GM12878 (cell line): Measurements from ENCODE around the gene FAM163B. TPM values are rescaled to one million over a fixed set of nuclear protein-coding genes. Genes with fewer than 3 reads are reported as not detected.

ENCODE experiments used
- ATAC-seq: fragments of 200-7000 bp; cut with Tn5 transposase; 3 replicates; pipeline ENCODE4 v1.9.1; 2020; ENCODE audit warnings: mild to moderate bottlenecking, moderate library complexity
- BruUV-seq: library from RNA; stranded (reverse); fragments of 400-500 nt; replicated peaks from 2 replicates; lab custom pipeline; 2021; lab: Mats Ljungman, UMichigan
- CTCF ChIA-PET: fragments of 300-600 bp; sonication (Branson Sonifier 250); formaldehyde crosslinking; extraction: SDS; loops from one replicate; lab custom pipeline; 2021; ENCODE audit warnings: inconsistent platforms; lab: Yijun Ruan, JAX
- POLR2A ChIA-PET: fragments of 350-600 bp; formaldehyde crosslinking; extraction: SDS; loops from one replicate; lab custom pipeline; 2021; ENCODE audit warnings: inconsistent platforms; lab: Charles Lee
- RAD21 ChIA-PET: fragments of 300-600 bp; sonication (Branson Sonifier 250); formaldehyde crosslinking; loops from one replicate; lab custom pipeline; 2023; ENCODE audit warnings: antibody characterized with exemption; ENCODE audit not compliant: unreplicated experiment; lab: Charles Lee
- SMC1A ChIA-PET: fragments of 300-600 bp; sonication (Branson Sonifier 250); formaldehyde crosslinking; loops from one replicate; lab custom pipeline; 2023; ENCODE audit not compliant: unreplicated experiment, uncharacterized antibody; lab: Charles Lee
- DNase-seq: peaks from one replicate; pipeline ENCODE4 v3.0.0-alpha.2; 2011; ENCODE audit warnings: low read depth, low spot score
- FAIRE-seq: peaks from 3 replicates; lab custom pipeline; 2011; peaks lifted over from hg19 to GRCh38; lab: Jason Lieb, UNC
- H2AFZ ChIP-seq: 2 replicates; pipeline ENCODE4 v1.6.0; 2011; ENCODE audit warnings: low read depth, low read length, control low read depth; ENCODE audit not compliant: control insufficient read depth
- H3K27ac ChIP-seq: 2 replicates; pipeline ENCODE4 v1.5.1; 2011; ENCODE audit warnings: control low read depth; ENCODE audit not compliant: control insufficient read depth, insufficient read depth
- H3K27me3 ChIP-seq, 2 experiments: replicated peaks in 1 of 2; 2 replicates each; pipeline versions ENCODE4 v1.6.0 to v1.6.1; 2011; ENCODE audit warnings: low read length in 1 of 2; ENCODE audit not compliant: control insufficient read depth in 2 of 2, insufficient read depth in 2 of 2
- H3K36me3 ChIP-seq, 2 experiments: 2 replicates each; pipeline ENCODE4 v1.5.1; 2011; ENCODE audit warnings: low read length in 1 of 2; ENCODE audit not compliant: control insufficient read depth in 2 of 2, insufficient read depth in 2 of 2
- H3K4me1 ChIP-seq: 2 replicates; pipeline ENCODE4 v1.6.1; 2011; ENCODE audit warnings: mild to moderate bottlenecking, low read length, moderate library complexity, mixed read lengths; ENCODE audit not compliant: control insufficient read depth, insufficient read depth
- H3K4me2 ChIP-seq: 2 replicates; pipeline ENCODE4 v1.6.0; 2011; ENCODE audit warnings: control low read depth; ENCODE audit not compliant: control insufficient read depth, insufficient read depth
- H3K4me3 ChIP-seq: fragments of 200-600 bp; sonication (generic); 2 replicates; pipeline ENCODE4 v1.5.1; 2016
- H3K79me2 ChIP-seq: 2 replicates; pipeline ENCODE4 v1.6.0; 2011; ENCODE audit warnings: low read length; ENCODE audit not compliant: control insufficient read depth, insufficient read depth
- H3K9ac ChIP-seq: 2 replicates; pipeline ENCODE4 v1.8.0; 2011; ENCODE audit warnings: low read length, control low read depth, mixed read lengths; ENCODE audit not compliant: control insufficient read depth, insufficient read depth
- H3K9me3 ChIP-seq: replicated peaks from 3 replicates; pipeline ENCODE4 v1.5.1; 2011; ENCODE audit warnings: mild to moderate bottlenecking, low read length; ENCODE audit not compliant: control insufficient read depth, insufficient read depth
- H4K20me1 ChIP-seq: 2 replicates; pipeline ENCODE4 v1.6.0; 2011; ENCODE audit not compliant: control insufficient read depth, insufficient read depth
- CHD4 ChIP-seq: fragments of 200-600 bp; sonication (generic); IDR thresholded peaks from 2 replicates; pipeline ENCODE4 v1.6.1; 2016; ENCODE audit warnings: mild to moderate bottlenecking
- ESRRA ChIP-seq: IDR thresholded peaks from 2 replicates; pipeline ENCODE4 v1.6.1; 2012; ENCODE audit warnings: mild to moderate bottlenecking, low read length, improper control_type of control experiment
- HDAC6 ChIP-seq: fragments of 200-600 bp; sonication (generic); IDR thresholded peaks from one replicate; pipeline ENCODE4 v1.8.0; 2017; ENCODE audit warnings: antibody characterized with exemption; ENCODE audit not compliant: unreplicated experiment
- NBN ChIP-seq: fragments of 450-650 bp; IDR thresholded peaks from 2 replicates; pipeline ENCODE4 v1.6.1; 2016
- NFYA ChIP-seq: IDR thresholded peaks from 2 replicates; pipeline ENCODE4 v1.6.1; 2011; ENCODE audit warnings: low read depth, mild to moderate bottlenecking, low read length, improper control_type of control experiment, borderline replicate concordance
- PAX8 ChIP-seq: fragments of 450-650 bp; IDR thresholded peaks from 2 replicates; pipeline ENCODE4 v1.6.1; 2017; ENCODE audit warnings: mild to moderate bottlenecking, moderate library complexity
- RBBP5 ChIP-seq: fragments of 200-600 bp; sonication (generic); conservative IDR thresholded peaks from 2 replicates; pipeline ENCODE4 v1.6.1; 2016
- SMAD5 ChIP-seq: IDR thresholded peaks from 2 replicates; pipeline ENCODE4 v1.6.1; 2016; ENCODE audit warnings: antibody characterized with exemption, low read depth
- STAT3 ChIP-seq: IDR thresholded peaks from 2 replicates; pipeline ENCODE4 v1.6.1; 2011; ENCODE audit warnings: low read depth, low read length, improper control_type of control experiment
- ZNF592 ChIP-seq: fragments of 450-650 bp; IDR thresholded peaks from 2 replicates; pipeline ENCODE4 v1.6.1; 2017; ENCODE audit warnings: mild to moderate bottlenecking, moderate library complexity
- ZNF687 ChIP-seq: fragments of 450-650 bp; IDR thresholded peaks from 2 replicates; pipeline ENCODE4 v1.6.1; 2017; ENCODE audit warnings: mild to moderate bottlenecking, moderate library complexity
- WGBS: methylation state at CpG from one replicate; pipeline ENCODE4 v1.1.6; 2016; ENCODE audit warnings: low lambda C conversion rate; ENCODE audit not compliant: insufficient replicate concordance, insufficient coverage; ENCODE audit errors: missing lambda C conversion rate; 5-methylcytosine and 5-hydroxymethylcytosine counted together
- in situ Hi-C: fragments of 300-500 bp; cut with MboI; formaldehyde crosslinking; loops from 9 replicates; pipeline ENCODE4 v1.14.3; 2018; ENCODE audit warnings: mixed read lengths
- intact Hi-C: fragments of 100-400 bp; cut with micrococcal nuclease; formaldehyde crosslinking; loops from one replicate; pipeline ENCODE4 v1.14.2; 2022; ENCODE audit not compliant: unreplicated experiment
- polyA plus RNA-seq, 11 experiments: library from polyadenylated mRNA; depleted of rRNA in 4 of 11; unstranded in 6 of 11; stranded (reverse) in 5 of 11; fragments of >200 nt; fragmentation: Nextera tagmentation in 4 of 11; fragmentation: Illumina TruSeq in 1 of 11; extraction: Ambion mirVana in 4 of 11; extraction: Trizol in 1 of 11; gene quantifications; 1 replicate in 1 of 11; 2 replicates in 10 of 11; pipeline versions ENCODE4 v1.2.1 to v1.2.3, GENCODE V29; 2011 to 2016; ENCODE audit warnings: inconsistent platforms in 2 of 11, missing spikeins in 2 of 11, low read depth in 1 of 11
- total RNA-seq, 4 experiments: library from RNA; depleted of rRNA in 3 of 4; stranded (reverse); fragments of >200 nt in 3 of 4; fragmentation: Illumina TruSeq in 1 of 4; extraction: Trizol in 1 of 4; gene quantifications; 2 replicates each; pipeline versions ENCODE4 v1.2.1 to v1.2.3, GENCODE V29; 2013 to 2021

The FAM163B gene
- total and polyA plus RNA-seq, 10 of the 15 experiments (the other 5 are each of a cell fraction or from before 2014, with no cell fraction given): not detected

- H2AFZ ChIP-seq: no peak overlapping the region
- H3K27ac ChIP-seq: no peak overlapping the region
- 11% methylated on average over 8 of the region's 8 CpGs for WGBS
- H3K4me3 ChIP-seq: no peak overlapping the region
- RAD21 ChIA-PET: no interaction called here
- FAIRE-seq (no peak), DNase-seq (no peak)
- no peaks in the 10 kb centered on the region for H3K4me1 ChIP-seq
- H3K9me3 ChIP-seq: no peaks in the 10 kb centered on the region
- H3K9ac ChIP-seq: no peak overlapping the region
- TF ChIP-seq PAX8: no peak
- TF ChIP-seq STAT3: no peak
- no peak for TF ChIP-seq HDAC6
- TF ChIP-seq ZNF687: no peak
- no peak for TF ChIP-seq ESRRA
- no peak for TF ChIP-seq CHD4
- TF ChIP-seq NFYA: no peak
- no peak for TF ChIP-seq NBN
- no peak for TF ChIP-seq RBBP5
- no peak for TF ChIP-seq ZNF592
- TF ChIP-seq SMAD5: no peak
- TF ChIP-seq, all 136 proteins: peak for 0
- no peak for ATAC-seq
- no TSS peak for BruUV-seq
- ChIA-PET CTCF (interaction anchor here (1.3 kb wide), 1 partner anchor 18 kb away, joined by 3 read pairs; no protein-coding TSS in a partner anchor), POLR2A (no interaction called here), SMC1A (no interaction called here)
- H3K27me3 ChIP-seq: peaks cover 0 to 9% of the 10 kb centered on the region in 2 experiments; a peak in 3 of 4 replicates
- H3K79me2 ChIP-seq: no peaks in the 10 kb centered on the region
- no peaks in the 10 kb centered on the region for H3K36me3 ChIP-seq
- in situ Hi-C loops (no loop called here), intact Hi-C loops (no loop called here)
- H4K20me1 ChIP-seq: no peaks in the 10 kb centered on the region
- H3K4me2 ChIP-seq: no peak overlapping the region
These were observed 2.5 kb downstream of the FAM163B start for GRCh38 chr9:133606708-133607025.
